Activated naive CD8-positive, alpha-beta T cell treated with anti-CD3 and anti-CD28 coated beads, Interleukin-2, amount 50 U/mL, for 24 hours (primary cell): ENCODE data around the gene PTPRQ.

Experiments used
- ATAC-seq: fragments of 150-1000 bp; cut with Tn5 transposase; one replicate; pipeline ENCODE4 v1.10.0; 2021
- DNase-seq: peaks from one replicate; pipeline ENCODE4 v3.0.0; 2021
- H3K27ac Mint-ChIP-seq: one replicate; pipeline ENCODE4 v1.8.0; 2021; ENCODE audit warnings: mild to moderate bottlenecking, mixed read lengths
- H3K27me3 Mint-ChIP-seq: one replicate; pipeline ENCODE4 v1.8.0; 2021; ENCODE audit warnings: mixed read lengths
- H3K36me3 Mint-ChIP-seq: one replicate; pipeline ENCODE4 v1.8.0; 2021; ENCODE audit warnings: low read depth, mixed read lengths
- H3K4me1 Mint-ChIP-seq: one replicate; pipeline ENCODE4 v1.8.0; 2021; ENCODE audit warnings: mixed read lengths
- H3K4me3 Mint-ChIP-seq: one replicate; pipeline ENCODE4 v1.8.0; 2021; ENCODE audit warnings: mild to moderate bottlenecking, moderate library complexity, mixed read lengths
- H3K9me3 Mint-ChIP-seq: one replicate; pipeline ENCODE4 v1.8.0; 2021; ENCODE audit warnings: mixed read lengths

PTPRQ gene

DNA sequence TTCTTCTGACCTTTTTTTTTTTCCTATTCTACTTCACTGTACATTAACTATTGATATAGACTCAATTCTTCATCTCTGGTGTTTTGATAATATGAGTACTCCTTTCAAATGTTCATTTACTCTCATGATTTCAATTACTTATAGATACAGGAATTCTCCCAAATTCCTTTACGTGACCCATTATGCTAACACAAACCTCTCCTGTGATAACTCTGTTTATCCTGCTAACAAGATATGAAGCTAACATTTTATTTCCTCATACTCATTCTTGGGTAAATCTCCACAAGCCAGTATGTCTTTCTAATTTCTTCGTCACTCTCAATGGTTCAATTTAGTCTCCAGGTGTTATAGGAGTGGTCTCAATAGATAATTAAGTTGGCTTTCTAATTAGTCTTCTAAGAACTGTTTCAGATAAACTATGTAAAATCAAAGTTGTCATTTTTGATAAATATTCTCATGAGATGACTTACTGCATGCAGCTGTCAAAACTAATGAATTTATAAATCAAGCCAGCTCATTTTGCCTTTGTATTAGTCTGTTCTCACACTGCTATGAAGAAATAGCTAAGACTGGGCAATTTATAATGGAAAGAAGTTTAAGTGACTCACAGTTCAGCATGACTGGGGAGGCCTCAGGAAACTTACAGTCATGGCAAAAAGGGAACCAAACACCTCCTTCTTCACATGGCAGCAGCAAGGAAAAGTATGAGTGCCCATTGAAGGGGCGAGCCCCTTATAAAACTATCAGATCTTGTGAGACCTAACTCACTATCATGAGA, 132.8 kb downstream of the PTPRQ start:
- Mint-ChIP-seq H3K9me3 (peaks cover 23% of the 10 kb centered on the region), H3K4me1 (no peaks in the 10 kb centered on the region), H3K4me3 (no peak overlapping the region), H3K27ac (no peak overlapping the region), H3K27me3 (no peaks in the 10 kb centered on the region), H3K36me3 (no peaks in the 10 kb centered on the region)
- ATAC-seq = no peak
- DNase-seq = no peak

- Mint-ChIP-seq H3K9me3 (peaks cover 17% of the 10 kb centered on the region), H3K27me3 (no peaks in the 10 kb centered on the region), H3K27ac (no peak overlapping the region), H3K4me3 (no peak overlapping the region), H3K4me1 (no peaks in the 10 kb centered on the region), H3K36me3 (no peaks in the 10 kb centered on the region)
- DNase-seq = no peak
- ATAC-seq = no peak
Observed at GRCh38 chr12:80580254-80580653, 136.2 kb downstream of the PTPRQ start.

DNA sequence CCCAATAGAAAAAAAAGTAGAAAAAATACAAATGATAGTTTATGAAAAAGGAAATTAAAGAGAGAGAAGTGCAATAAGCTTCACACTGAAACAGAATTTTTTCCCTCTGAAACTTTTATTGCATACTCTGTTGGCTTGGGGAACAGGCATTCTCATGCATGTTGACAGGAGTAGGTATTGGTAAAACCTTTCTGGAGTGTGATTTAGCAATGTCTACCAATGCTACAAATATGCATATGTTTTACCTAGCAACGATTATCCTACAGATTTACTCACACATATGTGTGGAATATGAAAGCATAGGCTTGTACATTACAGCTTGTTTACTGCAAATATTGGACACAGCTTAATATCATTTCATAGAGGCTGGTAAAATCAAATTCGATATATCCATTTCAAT, 137.7 kb downstream of the PTPRQ start:
- ATAC-seq = no peak
- H3K36me3 Mint-ChIP-seq = no peaks in the 10 kb centered on the region
- no peaks in the 10 kb centered on the region for H3K27me3 Mint-ChIP-seq

GRCh38 chr12:80582431-80582830, 138.4 kb downstream of the PTPRQ start:
- Mint-ChIP-seq H3K36me3 (no peaks in the 10 kb centered on the region), H3K4me1 (no peaks in the 10 kb centered on the region), H3K9me3 (peaks cover 13% of the 10 kb centered on the region), H3K4me3 (no peak overlapping the region), H3K27me3 (no peaks in the 10 kb centered on the region), H3K27ac (no peak overlapping the region)
- ATAC-seq (no peak), DNase-seq (no peak)

More for the DNA sequence above, 137.7 kb downstream of the PTPRQ start:
- DNase-seq = no peak
- H3K4me1 Mint-ChIP-seq = no peaks in the 10 kb centered on the region
- no peak overlapping the region for H3K4me3 Mint-ChIP-seq
- H3K27ac Mint-ChIP-seq = no peak overlapping the region
- H3K9me3 Mint-ChIP-seq = peaks cover 13% of the 10 kb centered on the region

DNA sequence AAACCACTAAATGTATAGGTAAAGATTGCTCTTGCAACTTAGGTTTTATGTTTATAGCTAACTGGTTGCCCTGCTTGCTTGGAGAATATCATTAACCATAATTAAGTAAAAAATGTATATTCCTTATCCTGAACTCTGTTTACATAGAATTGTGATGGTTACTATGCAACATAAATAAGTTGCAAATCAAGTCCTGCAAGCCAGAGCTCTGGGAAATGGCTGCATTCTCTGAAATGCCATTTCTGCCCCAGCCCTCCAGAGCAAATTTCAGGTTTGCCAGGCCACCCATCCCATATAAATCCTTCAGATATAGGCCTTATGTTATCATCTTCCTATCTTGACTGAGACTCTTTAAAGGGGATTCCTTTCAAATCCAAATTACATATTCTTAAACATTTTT, 145.0 kb downstream of the PTPRQ start:
- ATAC-seq = no peak
- H3K4me1 Mint-ChIP-seq = no peaks in the 10 kb centered on the region

GRCh38 chr12:80590085-80590484, 146.1 kb downstream of the PTPRQ start:
- DNase-seq = no peak
- Mint-ChIP-seq H3K27me3 (no peaks in the 10 kb centered on the region), H3K4me3 (no peak overlapping the region), H3K9me3 (peaks cover 6% of the 10 kb centered on the region), H3K36me3 (no peaks in the 10 kb centered on the region), H3K27ac (no peak overlapping the region), H3K4me1 (no peaks in the 10 kb centered on the region)
- no peak for ATAC-seq

More for the DNA sequence above, 145.0 kb downstream of the PTPRQ start:
- Mint-ChIP-seq H3K36me3 (no peaks in the 10 kb centered on the region), H3K27ac (no peak overlapping the region), H3K4me3 (no peak overlapping the region), H3K9me3 (peaks cover 6% of the 10 kb centered on the region), H3K27me3 (no peaks in the 10 kb centered on the region)
- no peak for DNase-seq

DNA sequence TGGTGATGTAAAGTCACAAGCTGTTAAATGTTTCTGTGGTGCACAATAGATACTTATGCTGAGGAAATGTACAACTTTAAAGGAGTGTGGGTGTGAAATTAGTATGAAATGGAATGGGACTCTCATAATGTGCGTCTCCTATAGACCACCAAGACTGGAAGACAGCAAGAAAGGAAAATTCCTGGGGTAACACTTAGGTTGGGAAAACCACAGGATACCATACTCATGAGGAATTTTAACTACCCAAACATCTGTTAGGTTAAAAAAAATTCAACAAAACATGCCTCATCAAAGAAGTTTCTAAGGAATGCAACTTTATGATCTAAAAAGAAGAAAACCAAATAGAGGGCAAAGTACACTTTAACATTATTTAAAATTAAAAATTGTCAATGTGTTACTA, 149.7 kb downstream of the PTPRQ start:
- no peaks in the 10 kb centered on the region for H3K36me3 Mint-ChIP-seq
- H3K9me3 Mint-ChIP-seq = no peaks in the 10 kb centered on the region
- H3K27ac Mint-ChIP-seq = no peak overlapping the region
- DNase-seq = no peak
- no peaks in the 10 kb centered on the region for H3K27me3 Mint-ChIP-seq
- H3K4me3 Mint-ChIP-seq = no peak overlapping the region
- H3K4me1 Mint-ChIP-seq = no peaks in the 10 kb centered on the region
- ATAC-seq = no peak

DNA sequence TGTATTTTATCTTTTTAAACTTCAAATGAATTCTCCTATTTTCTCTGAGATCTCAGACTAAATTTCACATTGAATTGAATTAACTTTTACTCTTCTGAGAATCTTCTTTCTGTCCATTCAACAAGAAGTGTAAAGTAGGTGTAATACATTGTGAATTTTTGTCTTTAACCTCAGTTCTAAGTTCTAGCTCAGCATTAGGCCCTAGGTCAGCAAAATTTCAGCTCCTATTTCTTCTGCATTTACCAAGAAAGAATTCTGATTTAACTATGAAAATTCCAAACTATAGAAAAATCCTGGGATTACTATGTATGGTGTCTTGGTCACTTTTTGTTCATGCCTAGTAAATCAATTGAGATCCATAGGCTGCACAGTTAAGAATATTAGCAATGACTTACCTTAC, 152.5 kb downstream of the PTPRQ start:
- Mint-ChIP-seq H3K4me1 (no peaks in the 10 kb centered on the region), H3K27ac (no peak overlapping the region), H3K9me3 (no peaks in the 10 kb centered on the region), H3K36me3 (no peaks in the 10 kb centered on the region), H3K27me3 (no peaks in the 10 kb centered on the region), H3K4me3 (no peak overlapping the region)
- DNase-seq (no peak), ATAC-seq (no peak)

DNA sequence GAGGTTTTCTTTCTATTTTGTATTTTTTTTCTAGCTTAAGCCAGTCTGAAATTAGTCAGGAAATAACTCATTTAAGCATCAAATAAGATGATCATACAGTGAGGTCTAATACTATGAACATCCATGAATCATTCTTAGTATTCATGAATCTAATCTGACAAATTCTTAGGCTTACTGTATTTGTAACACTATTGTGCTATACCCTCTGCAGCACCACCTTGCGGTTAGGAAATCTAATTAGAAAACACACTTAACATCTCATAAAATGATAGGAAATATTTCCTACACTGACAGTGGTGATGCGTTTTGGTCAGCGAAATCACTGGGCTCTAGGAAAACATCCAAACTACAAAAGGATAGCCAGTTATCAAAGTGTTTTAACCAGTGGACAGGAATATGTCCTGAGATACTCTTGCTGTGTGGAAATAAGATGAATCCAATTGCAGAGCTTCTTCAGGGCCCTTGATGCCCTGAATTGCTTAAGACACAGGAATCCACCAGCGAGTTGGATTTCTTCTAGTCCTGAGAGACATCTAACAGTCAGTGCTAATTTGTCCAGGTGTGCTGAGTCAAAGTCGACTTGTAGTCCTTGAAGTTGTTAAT, 154.1 kb downstream of the PTPRQ start:
- H3K4me1 Mint-ChIP-seq = no peaks in the 10 kb centered on the region
- ATAC-seq (no peak), DNase-seq (no peak)
- H3K9me3 Mint-ChIP-seq = no peaks in the 10 kb centered on the region
- no peaks in the 10 kb centered on the region for H3K36me3 Mint-ChIP-seq
- no peak overlapping the region for H3K4me3 Mint-ChIP-seq
- H3K27ac Mint-ChIP-seq = no peak overlapping the region
- H3K27me3 Mint-ChIP-seq = no peaks in the 10 kb centered on the region

DNA sequence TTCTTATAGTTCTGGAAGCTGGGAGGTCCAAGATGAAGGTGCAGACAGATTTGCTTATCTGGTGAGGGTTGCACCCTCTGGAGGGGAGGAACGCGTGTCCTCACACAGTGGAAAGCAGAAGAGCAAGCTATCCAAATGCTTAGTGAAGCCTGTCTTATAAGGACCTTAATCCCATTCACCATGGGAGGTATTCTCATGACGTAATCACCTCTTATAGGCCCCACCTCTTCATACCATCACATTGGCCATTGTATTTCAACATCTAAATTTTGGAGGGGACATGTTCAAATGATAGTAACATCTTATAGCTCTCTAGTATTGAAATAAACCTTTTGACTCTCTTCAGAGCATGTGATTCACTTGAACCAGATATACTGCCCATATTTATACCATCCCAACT, 158.4 kb downstream of the PTPRQ start:
- H3K4me3 Mint-ChIP-seq = no peak overlapping the region
- DNase-seq = no peak

DNA sequence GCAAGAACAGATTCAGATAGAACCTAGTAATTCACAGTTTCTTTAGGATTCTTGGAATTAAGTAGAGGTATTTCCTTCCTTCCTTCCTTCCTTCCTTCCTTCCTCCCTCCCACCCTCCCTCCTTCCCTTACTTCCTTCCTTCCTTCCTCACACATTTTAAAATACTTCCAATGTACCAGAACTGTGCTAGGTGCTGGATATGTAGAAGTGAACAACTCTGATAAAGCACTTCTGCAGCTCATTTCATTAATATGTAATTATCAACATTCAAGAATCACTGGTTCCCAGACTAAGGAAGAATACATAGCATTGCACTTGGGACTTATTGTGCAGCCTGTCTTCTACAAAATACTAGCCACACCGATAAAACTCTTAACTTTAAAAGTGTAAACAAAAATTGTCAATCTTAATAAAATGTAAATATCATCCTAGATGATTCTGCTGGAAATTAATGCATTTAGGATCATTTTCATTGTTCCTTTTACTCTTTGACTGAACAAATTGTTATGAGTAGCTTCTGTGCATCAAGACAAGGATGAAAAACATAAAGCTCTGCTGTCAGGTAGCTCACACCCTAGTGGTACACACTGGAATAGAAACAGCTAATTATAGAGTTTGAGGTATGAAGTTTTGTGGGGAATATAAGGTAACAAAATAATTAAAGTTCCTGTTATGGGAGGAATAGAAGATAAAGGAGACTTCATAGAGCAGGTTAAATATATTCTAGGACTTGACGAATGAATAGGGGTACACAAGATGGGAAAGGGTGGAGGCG, 163.5 kb downstream of the PTPRQ start:
- no peaks in the 10 kb centered on the region for H3K4me1 Mint-ChIP-seq

More for the DNA sequence above, 158.4 kb downstream of the PTPRQ start:
- Mint-ChIP-seq H3K27me3 (no peaks in the 10 kb centered on the region), H3K9me3 (no peaks in the 10 kb centered on the region), H3K36me3 (no peaks in the 10 kb centered on the region), H3K27ac (no peak overlapping the region), H3K4me1 (no peaks in the 10 kb centered on the region)
- ATAC-seq = no peak

GRCh38 chr12:80617733-80618132, 173.7 kb downstream of the PTPRQ start:
- no peaks in the 10 kb centered on the region for H3K4me1 Mint-ChIP-seq
- no peaks in the 10 kb centered on the region for H3K9me3 Mint-ChIP-seq
- ATAC-seq (no peak), DNase-seq (no peak)
- H3K27me3 Mint-ChIP-seq = no peaks in the 10 kb centered on the region
- no peak overlapping the region for H3K27ac Mint-ChIP-seq
- H3K4me3 Mint-ChIP-seq = no peak overlapping the region
- H3K36me3 Mint-ChIP-seq = no peaks in the 10 kb centered on the region

More for the DNA sequence above, 163.5 kb downstream of the PTPRQ start:
- Mint-ChIP-seq H3K36me3 (no peaks in the 10 kb centered on the region), H3K4me3 (no peak overlapping the region), H3K9me3 (no peaks in the 10 kb centered on the region), H3K27me3 (no peaks in the 10 kb centered on the region), H3K27ac (no peak overlapping the region)
- DNase-seq = no peak
- ATAC-seq = no peak

- Mint-ChIP-seq H3K27ac (no peak overlapping the region), H3K9me3 (no peaks in the 10 kb centered on the region), H3K27me3 (no peaks in the 10 kb centered on the region), H3K4me1 (no peaks in the 10 kb centered on the region), H3K36me3 (no peaks in the 10 kb centered on the region), H3K4me3 (no peak overlapping the region)
- ATAC-seq (no peak), DNase-seq (no peak)
Observed at GRCh38 chr12:80620281-80620680, 176.2 kb downstream of the PTPRQ start.

DNA sequence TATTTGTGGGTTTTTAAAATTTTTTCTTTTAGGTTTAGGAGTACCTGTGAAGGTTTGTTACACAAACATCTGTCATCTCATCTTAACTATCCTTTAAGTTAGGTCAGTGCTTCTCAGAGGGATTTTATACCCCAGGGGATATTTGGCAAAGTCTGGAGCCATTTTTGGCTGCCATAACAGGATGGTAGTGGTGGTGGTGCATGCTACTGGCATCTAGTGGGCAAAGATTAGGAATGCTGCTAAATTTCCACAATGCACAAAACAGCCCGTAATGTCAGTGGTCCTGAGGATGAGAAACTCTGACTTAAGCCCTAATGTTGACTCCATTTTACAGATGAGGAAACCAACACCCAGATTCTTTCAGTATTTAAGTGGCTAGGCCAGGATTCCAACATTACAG, 178.2 kb downstream of the PTPRQ start:
- no peaks in the 10 kb centered on the region for H3K4me1 Mint-ChIP-seq
- H3K9me3 Mint-ChIP-seq = no peaks in the 10 kb centered on the region
- no peaks in the 10 kb centered on the region for H3K36me3 Mint-ChIP-seq

GRCh38 chr12:80625051-80625450, 181.0 kb downstream of the PTPRQ start:
- Mint-ChIP-seq H3K9me3 (no peaks in the 10 kb centered on the region), H3K4me1 (no peaks in the 10 kb centered on the region), H3K36me3 (no peaks in the 10 kb centered on the region), H3K4me3 (no peak overlapping the region), H3K27ac (no peak overlapping the region), H3K27me3 (no peaks in the 10 kb centered on the region)
- DNase-seq (no peak), ATAC-seq (no peak)

More for the DNA sequence above, 178.2 kb downstream of the PTPRQ start:
- H3K27me3 Mint-ChIP-seq = no peaks in the 10 kb centered on the region
- H3K4me3 Mint-ChIP-seq = no peak overlapping the region
- ATAC-seq (no peak), DNase-seq (no peak)
- H3K27ac Mint-ChIP-seq = no peak overlapping the region
